Smooth muscle cell (in vitro differentiated cells): ENCODE measurements around the gene SPDEF. TPM values are rescaled to one million over a fixed set of nuclear protein-coding genes. Genes with fewer than 3 reads are reported as not detected.

Experiments
- DNase-seq: peaks from one replicate; lab custom pipeline; 2025; ENCODE audit not compliant: unreplicated experiment; lab: John Stamatoyannopoulos, UW
- H2AFZ ChIP-seq: fragments of 200-600 bp; sonication (generic); 2 replicates; pipeline ENCODE4 v1.6.0; 2016; ENCODE audit warnings: antibody characterized with exemption, low read depth, mild to moderate bottlenecking
- H3F3A ChIP-seq: fragments of 200-600 bp; sonication (generic); 2 replicates; pipeline ENCODE4 v1.6.0; 2017; ENCODE audit warnings: antibody characterized with exemption, low read depth
- H3K27ac ChIP-seq: fragments of 200-600 bp; sonication (generic); 2 replicates; pipeline ENCODE4 v1.5.1; 2016; ENCODE audit warnings: low read depth, mild to moderate bottlenecking
- H3K27me3 ChIP-seq: fragments of 200-600 bp; sonication (generic); 2 replicates; pipeline ENCODE4 v1.6.1; 2016; ENCODE audit warnings: low read depth, mild to moderate bottlenecking
- H3K36me3 ChIP-seq: fragments of 200-600 bp; sonication (generic); 2 replicates; pipeline ENCODE4 v1.5.1; 2016; ENCODE audit warnings: low read depth
- H3K4me1 ChIP-seq: fragments of 200-600 bp; sonication (generic); 2 replicates; pipeline ENCODE4 v1.5.1; 2016; ENCODE audit warnings: low read depth
- H3K4me2 ChIP-seq: fragments of 200-600 bp; sonication (generic); 2 replicates; pipeline ENCODE4 v1.6.0; 2016; ENCODE audit warnings: mild to moderate bottlenecking
- H3K4me3 ChIP-seq: fragments of 200-600 bp; sonication (generic); 2 replicates; pipeline ENCODE4 v1.5.1; 2016; ENCODE audit warnings: mild to moderate bottlenecking
- H3K79me2 ChIP-seq: fragments of 200-600 bp; sonication (generic); 2 replicates; pipeline ENCODE4 v1.6.0; 2016; ENCODE audit warnings: low read depth, mild to moderate bottlenecking
- H3K9ac ChIP-seq: fragments of 200-600 bp; sonication (generic); 2 replicates; pipeline ENCODE4 v1.6.0; 2016; ENCODE audit warnings: low read depth
- H3K9me3 ChIP-seq: fragments of 200-600 bp; sonication (generic); replicated peaks from 2 replicates; pipeline ENCODE4 v1.5.1; 2016; ENCODE audit warnings: low read depth
- H4K20me1 ChIP-seq: fragments of 200-600 bp; sonication (generic); 2 replicates; pipeline ENCODE4 v1.6.0; 2016; ENCODE audit warnings: low read depth
- WGBS: methylation state at CpG from one replicate; pipeline ENCODE4 v1.1.7; 2016; ENCODE audit warnings: low lambda C conversion rate; 5-methylcytosine and 5-hydroxymethylcytosine counted together
- polyA plus RNA-seq: library from polyadenylated mRNA; unstranded; fragments of >200 nt; fragmentation: Nextera tagmentation; extraction: Ambion mirVana; gene quantifications from 2 replicates; pipeline ENCODE4 v1.2.1, GENCODE V29; 2016
- total RNA-seq: library from RNA; depleted of rRNA; stranded (reverse); fragments of >200 nt; gene quantifications from 2 replicates; pipeline ENCODE4 v1.2.3, GENCODE V29; 2014
- TF ChIP-seq, protein P1 (sequence below): fragments of 200-600 bp; sonication (generic); IDR thresholded peaks from 2 replicates; pipeline ENCODE4 v1.5.1; 2017; ENCODE audit warnings: borderline replicate concordance, mild to moderate bottlenecking, antibody characterized with exemption; ENCODE audit not compliant: insufficient read depth, poor library complexity, severe bottlenecking

The SPDEF gene
- total and polyA plus RNA-seq, 2 experiments from 2014 or later: 0.16 TPM; not detected in 1

DNA sequence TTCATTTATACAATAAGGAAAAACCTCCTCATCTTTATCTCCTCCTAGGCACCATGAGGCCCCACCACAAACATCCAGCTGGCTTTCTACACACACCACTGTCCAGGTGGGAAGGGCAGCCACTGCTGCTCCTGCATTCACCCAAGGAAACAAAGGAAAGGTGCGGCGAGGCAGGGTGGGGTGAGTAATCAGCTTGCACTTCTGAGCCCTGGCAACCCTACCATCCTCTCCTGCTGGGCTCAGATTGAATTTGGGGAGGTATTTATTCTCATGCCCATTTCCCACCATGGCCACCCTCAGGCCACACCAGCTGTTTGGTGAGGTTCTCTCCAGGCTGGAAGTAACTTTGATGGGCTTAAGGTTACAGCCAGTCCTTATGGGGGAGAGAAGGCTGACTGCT, 31.2 kb upstream of the SPDEF start:
- Histone ChIP-seq H3K4me2 (no peak overlapping the region), H2AFZ (no peak overlapping the region), H3K9ac (no peak overlapping the region), H3K4me3 (no peak overlapping the region), H4K20me1 (peaks cover 79% of the 10 kb centered on the region), H3F3A (no peaks in the 10 kb centered on the region), H3K27ac (no peak overlapping the region), H3K9me3 (no peaks in the 10 kb centered on the region), H3K36me3 (no peaks in the 10 kb centered on the region), H3K4me1 (no peaks in the 10 kb centered on the region), H3K79me2 (no peaks in the 10 kb centered on the region), H3K27me3 (no peaks in the 10 kb centered on the region)
- TF ChIP-seq, protein P1, sequence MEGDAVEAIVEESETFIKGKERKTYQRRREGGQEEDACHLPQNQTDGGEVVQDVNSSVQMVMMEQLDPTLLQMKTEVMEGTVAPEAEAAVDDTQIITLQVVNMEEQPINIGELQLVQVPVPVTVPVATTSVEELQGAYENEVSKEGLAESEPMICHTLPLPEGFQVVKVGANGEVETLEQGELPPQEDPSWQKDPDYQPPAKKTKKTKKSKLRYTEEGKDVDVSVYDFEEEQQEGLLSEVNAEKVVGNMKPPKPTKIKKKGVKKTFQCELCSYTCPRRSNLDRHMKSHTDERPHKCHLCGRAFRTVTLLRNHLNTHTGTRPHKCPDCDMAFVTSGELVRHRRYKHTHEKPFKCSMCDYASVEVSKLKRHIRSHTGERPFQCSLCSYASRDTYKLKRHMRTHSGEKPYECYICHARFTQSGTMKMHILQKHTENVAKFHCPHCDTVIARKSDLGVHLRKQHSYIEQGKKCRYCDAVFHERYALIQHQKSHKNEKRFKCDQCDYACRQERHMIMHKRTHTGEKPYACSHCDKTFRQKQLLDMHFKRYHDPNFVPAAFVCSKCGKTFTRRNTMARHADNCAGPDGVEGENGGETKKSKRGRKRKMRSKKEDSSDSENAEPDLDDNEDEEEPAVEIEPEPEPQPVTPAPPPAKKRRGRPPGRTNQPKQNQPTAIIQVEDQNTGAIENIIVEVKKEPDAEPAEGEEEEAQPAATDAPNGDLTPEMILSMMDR: no peak
- DNase-seq: no peak
- WGBS: 94% methylated on average over 2 of the region's 2 CpGs

DNA sequence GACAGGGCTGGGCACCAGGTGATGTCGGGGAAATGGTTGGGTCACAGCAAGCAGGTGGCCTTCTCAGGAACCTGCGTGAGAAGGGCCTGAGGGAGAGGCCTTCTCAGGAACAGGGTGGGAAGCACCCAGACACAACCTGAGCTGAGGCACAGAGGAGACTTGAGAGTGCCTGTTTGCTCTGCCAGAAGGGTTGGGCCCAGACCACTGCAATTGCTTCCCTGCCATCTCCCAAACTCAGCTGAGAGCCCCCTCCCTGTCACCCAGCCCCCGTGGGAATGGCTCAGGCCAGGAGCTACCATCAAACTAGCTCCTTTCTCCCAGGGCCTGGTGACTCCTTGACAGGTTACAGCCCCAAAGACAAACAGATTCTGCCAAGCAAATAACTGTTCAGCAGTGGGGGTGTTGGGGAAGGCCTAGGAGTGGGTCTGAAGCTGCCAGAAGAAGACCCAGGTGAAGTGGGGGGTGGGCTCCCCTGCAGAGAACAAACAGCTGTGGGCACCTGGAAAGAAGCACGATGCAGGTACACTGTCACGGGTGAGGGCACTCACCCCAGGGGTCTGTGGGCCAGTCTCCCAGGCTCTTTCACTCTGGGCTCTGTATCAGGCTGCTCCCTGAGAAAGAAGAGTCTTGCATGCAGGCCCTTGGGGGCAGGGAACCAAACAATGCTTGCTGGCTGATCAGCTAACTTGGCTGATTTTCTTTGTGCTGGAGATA, 30.4 kb upstream of the SPDEF start:
- TF ChIP-seq, protein P1: no peak
- no peak overlapping the region for H3K4me3 ChIP-seq
- no peaks in the 10 kb centered on the region for H3K36me3 ChIP-seq
- H4K20me1 ChIP-seq: peaks cover 70% of the 10 kb centered on the region
- H3K9ac ChIP-seq: no peak overlapping the region
- H3K4me2 ChIP-seq: no peak overlapping the region
- no peak for DNase-seq
- no peak overlapping the region for H2AFZ ChIP-seq
- H3F3A ChIP-seq: no peaks in the 10 kb centered on the region
- no peak overlapping the region for H3K27ac ChIP-seq
- no peaks in the 10 kb centered on the region for H3K4me1 ChIP-seq
- H3K27me3 ChIP-seq: no peaks in the 10 kb centered on the region
- 97% methylated on average over 5 of the region's 5 CpGs for WGBS
- no peaks in the 10 kb centered on the region for H3K79me2 ChIP-seq
- no peaks in the 10 kb centered on the region for H3K9me3 ChIP-seq

DNA sequence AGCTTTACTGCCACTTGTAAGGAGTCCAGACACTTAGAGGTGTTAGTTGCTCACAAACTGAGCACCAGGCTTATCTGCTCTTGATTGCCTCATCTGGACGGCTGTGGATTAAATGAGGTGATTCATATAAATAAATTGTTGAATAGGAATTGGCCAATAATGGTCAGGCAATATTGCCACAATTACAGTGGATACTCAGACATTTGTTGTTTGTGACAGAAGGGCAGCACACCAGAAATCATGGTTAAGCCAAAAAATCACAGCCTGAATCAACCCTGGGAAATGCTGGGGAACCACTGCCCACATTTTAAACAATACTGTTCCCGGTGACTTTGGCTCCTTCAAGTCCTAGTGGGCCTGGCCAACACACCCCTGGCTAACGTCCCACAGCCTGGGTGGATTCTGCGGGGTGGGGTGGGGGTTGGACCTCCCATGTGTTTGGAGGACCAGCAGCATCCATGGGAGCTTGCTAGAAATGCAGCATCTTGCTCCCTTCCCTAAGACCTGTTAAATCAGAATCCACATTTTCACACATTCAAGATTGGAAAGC, 29.5 kb upstream of the SPDEF start:
- Histone ChIP-seq H3K79me2 (no peaks in the 10 kb centered on the region), H3K4me1 (no peaks in the 10 kb centered on the region), H3K27me3 (no peaks in the 10 kb centered on the region), H3K4me2 (no peak overlapping the region), H3K9me3 (no peaks in the 10 kb centered on the region), H4K20me1 (peaks cover 61% of the 10 kb centered on the region), H2AFZ (no peak overlapping the region), H3K9ac (no peak overlapping the region), H3K4me3 (no peak overlapping the region), H3F3A (no peaks in the 10 kb centered on the region), H3K27ac (no peak overlapping the region), H3K36me3 (no peaks in the 10 kb centered on the region)
- 78% methylated on average over 4 of the region's 4 CpGs for WGBS
- TF ChIP-seq, protein P1: no peak
- DNase-seq: no peak

DNA sequence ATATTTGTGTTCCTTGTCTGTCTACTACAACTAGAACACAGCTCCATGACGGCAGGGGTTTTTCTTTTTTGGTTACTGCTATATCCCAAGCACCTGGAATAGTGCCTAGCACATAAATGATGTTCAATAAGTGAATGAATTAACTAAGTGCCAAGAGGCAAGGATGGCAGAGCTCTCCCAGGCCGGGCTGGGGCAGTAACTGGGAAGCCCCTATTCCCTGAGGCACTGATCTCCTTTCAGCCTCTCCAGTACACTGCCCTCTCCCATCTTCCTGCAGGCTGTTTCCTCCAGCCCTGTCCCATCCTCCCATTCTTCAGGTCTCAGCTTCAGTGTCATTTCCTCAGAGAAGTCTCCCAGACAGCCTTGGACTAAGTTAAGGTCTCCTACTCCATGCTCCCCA, 29.0 kb upstream of the SPDEF start:
- H3K4me2 ChIP-seq: no peak overlapping the region
- H4K20me1 ChIP-seq: peaks cover 57% of the 10 kb centered on the region
- H2AFZ ChIP-seq: no peak overlapping the region
- H3K27me3 ChIP-seq: no peaks in the 10 kb centered on the region
- H3K4me3 ChIP-seq: no peak overlapping the region
- H3K9ac ChIP-seq: no peak overlapping the region
- DNase-seq: no peak
- H3K36me3 ChIP-seq: no peaks in the 10 kb centered on the region
- H3K4me1 ChIP-seq: no peaks in the 10 kb centered on the region
- H3K27ac ChIP-seq: no peak overlapping the region
- H3F3A ChIP-seq: no peaks in the 10 kb centered on the region
- 96% methylated on average over 2 of the region's 2 CpGs for WGBS
- TF ChIP-seq, protein P1: no peak
- H3K79me2 ChIP-seq: no peaks in the 10 kb centered on the region
- no peaks in the 10 kb centered on the region for H3K9me3 ChIP-seq
